HEK293 (cell line): Measurements from ENCODE around the gene EPN2.

Experiments used
- CTCF ChIA-PET: fragments of 350-600 bp; formaldehyde crosslinking; extraction: SDS; loops from one replicate; lab custom pipeline; 2021; ENCODE audit warnings: antibody characterized with exemption; lab: Yijun Ruan, JAX
- POLR2A ChIA-PET: fragments of 300-600 bp; formaldehyde crosslinking; extraction: SDS; loops from one replicate; lab custom pipeline; 2020; ENCODE audit warnings: antibody characterized with exemption, inconsistent platforms; lab: Yijun Ruan, JAX
- H3K27ac ChIP-seq: fragments of 200-500 bp; sonication (Bioruptor generic); 2 replicates; pipeline ENCODE4 v1.5.1; 2014; ENCODE audit warnings: low read depth, low read length, control low read depth, inconsistent platforms; ENCODE audit errors: extremely low read depth
- H3K36me3 ChIP-seq, 2 experiments: fragments of 200-500 bp in 1 of 2; sonication (Bioruptor generic) in 1 of 2; 1 replicate in 1 of 2; 2 replicates in 1 of 2; pipeline ENCODE4 v1.5.1; 2014 to 2017; ENCODE audit warnings: inconsistent platforms in 2 of 2, low read length in 2 of 2; ENCODE audit not compliant: control insufficient read depth in 2 of 2, insufficient read depth in 1 of 2
- H3K4me1 ChIP-seq: fragments of 200-500 bp; sonication (Bioruptor generic); 2 replicates; pipeline ENCODE4 v1.5.1; 2014; ENCODE audit warnings: mild to moderate bottlenecking, low read length, inconsistent platforms; ENCODE audit not compliant: control insufficient read depth, insufficient read depth
- H3K4me3 ChIP-seq: 2 replicates; pipeline ENCODE4 v1.5.1; 2011; ENCODE audit warnings: low read depth, mild to moderate bottlenecking, control low read depth, low read length, moderate library complexity
- H3K9me3 ChIP-seq: fragments of 200-500 bp; sonication (Bioruptor generic); 2 replicates; pipeline ENCODE4 v1.5.1; 2014; ENCODE audit warnings: low read depth, low read length, inconsistent platforms; ENCODE audit not compliant: control insufficient read depth, insufficient read depth
- REPIN1 ChIP-seq: fragments of 450-650 bp; formaldehyde crosslinking; IDR thresholded peaks from 2 replicates; pipeline ENCODE4 v1.5.1; 2017; ENCODE audit warnings: missing biosample characterization, missing genetic modification characterization, low read depth
- SP3 ChIP-seq: fragments of 450-650 bp; formaldehyde crosslinking; IDR thresholded peaks from 2 replicates; pipeline ENCODE4 v1.5.1; 2016; ENCODE audit warnings: missing biosample characterization, missing genetic modification characterization
- ZBTB1 ChIP-seq: fragments of 450-650 bp; formaldehyde crosslinking; IDR thresholded peaks from 2 replicates; pipeline ENCODE4 v1.5.1; 2016; ENCODE audit warnings: missing biosample characterization, missing genetic modification characterization
- ZBTB20 ChIP-seq: fragments of 450-650 bp; formaldehyde crosslinking; IDR thresholded peaks from 2 replicates; pipeline ENCODE4 v1.5.1; 2016; ENCODE audit warnings: missing biosample characterization, missing genetic modification characterization
- ZFP37 ChIP-seq: fragments of 450-650 bp; formaldehyde crosslinking; IDR thresholded peaks from 2 replicates; pipeline ENCODE4 v1.5.1; 2016; ENCODE audit warnings: missing biosample characterization, missing genetic modification characterization
- ZFP69B ChIP-seq: fragments of 450-650 bp; formaldehyde crosslinking; IDR thresholded peaks from 2 replicates; pipeline ENCODE4 v1.5.1; 2016; ENCODE audit warnings: missing biosample characterization, missing genetic modification characterization
- ZNF16 ChIP-seq: fragments of 450-650 bp; formaldehyde crosslinking; IDR thresholded peaks from 2 replicates; pipeline ENCODE4 v1.5.1; 2016; ENCODE audit warnings: low read depth, missing biosample characterization, missing genetic modification characterization
- ZNF169 ChIP-seq: fragments of 450-650 bp; formaldehyde crosslinking; IDR thresholded peaks from 2 replicates; pipeline ENCODE4 v1.5.1; 2016; ENCODE audit warnings: missing biosample characterization, missing genetic modification characterization
- ZNF19 ChIP-seq: fragments of 450-650 bp; formaldehyde crosslinking; IDR thresholded peaks from 2 replicates; pipeline ENCODE4; 2016; ENCODE audit warnings: missing biosample characterization, missing genetic modification characterization, low read depth
- ZNF221 ChIP-seq: fragments of 450-650 bp; formaldehyde crosslinking; IDR thresholded peaks from 2 replicates; pipeline ENCODE4 v1.5.1; 2017; ENCODE audit warnings: missing biosample characterization, missing genetic modification characterization, borderline replicate concordance
- ZNF473 ChIP-seq: fragments of 450-650 bp; formaldehyde crosslinking; IDR thresholded peaks from 2 replicates; pipeline ENCODE4 v1.5.1; 2017; ENCODE audit warnings: missing biosample characterization, missing genetic modification characterization
- ZNF610 ChIP-seq: fragments of 450-650 bp; formaldehyde crosslinking; IDR thresholded peaks from 2 replicates; pipeline ENCODE4 v1.5.1; 2016; ENCODE audit warnings: missing biosample characterization, missing genetic modification characterization, borderline replicate concordance
- ZNF768 ChIP-seq: fragments of 450-650 bp; formaldehyde crosslinking; IDR thresholded peaks from 2 replicates; pipeline ENCODE4 v1.5.1; 2018; ENCODE audit warnings: missing biosample characterization, mild to moderate bottlenecking, missing genetic modification characterization
- ZNF843 ChIP-seq: fragments of 450-650 bp; formaldehyde crosslinking; IDR thresholded peaks from 2 replicates; pipeline ENCODE4 v1.5.1; 2016; ENCODE audit warnings: missing biosample characterization, missing genetic modification characterization
- TF ChIP-seq, protein P1 (sequence below): fragments of 450-650 bp; formaldehyde crosslinking; IDR thresholded peaks from 2 replicates; pipeline ENCODE4 v1.5.1; 2016; ENCODE audit warnings: missing biosample characterization, missing genetic modification characterization
- TF ChIP-seq, protein P2 (sequence below): fragments of 450-650 bp; formaldehyde crosslinking; IDR thresholded peaks from 2 replicates; pipeline ENCODE4 v1.5.1; 2016; ENCODE audit warnings: missing biosample characterization, missing genetic modification characterization
- TF ChIP-seq, protein P3 (sequence below): fragments of 450-650 bp; formaldehyde crosslinking; IDR thresholded peaks from 2 replicates; pipeline ENCODE4 v1.5.1; 2016; ENCODE audit warnings: missing biosample characterization, missing genetic modification characterization

EPN2 gene

DNA sequence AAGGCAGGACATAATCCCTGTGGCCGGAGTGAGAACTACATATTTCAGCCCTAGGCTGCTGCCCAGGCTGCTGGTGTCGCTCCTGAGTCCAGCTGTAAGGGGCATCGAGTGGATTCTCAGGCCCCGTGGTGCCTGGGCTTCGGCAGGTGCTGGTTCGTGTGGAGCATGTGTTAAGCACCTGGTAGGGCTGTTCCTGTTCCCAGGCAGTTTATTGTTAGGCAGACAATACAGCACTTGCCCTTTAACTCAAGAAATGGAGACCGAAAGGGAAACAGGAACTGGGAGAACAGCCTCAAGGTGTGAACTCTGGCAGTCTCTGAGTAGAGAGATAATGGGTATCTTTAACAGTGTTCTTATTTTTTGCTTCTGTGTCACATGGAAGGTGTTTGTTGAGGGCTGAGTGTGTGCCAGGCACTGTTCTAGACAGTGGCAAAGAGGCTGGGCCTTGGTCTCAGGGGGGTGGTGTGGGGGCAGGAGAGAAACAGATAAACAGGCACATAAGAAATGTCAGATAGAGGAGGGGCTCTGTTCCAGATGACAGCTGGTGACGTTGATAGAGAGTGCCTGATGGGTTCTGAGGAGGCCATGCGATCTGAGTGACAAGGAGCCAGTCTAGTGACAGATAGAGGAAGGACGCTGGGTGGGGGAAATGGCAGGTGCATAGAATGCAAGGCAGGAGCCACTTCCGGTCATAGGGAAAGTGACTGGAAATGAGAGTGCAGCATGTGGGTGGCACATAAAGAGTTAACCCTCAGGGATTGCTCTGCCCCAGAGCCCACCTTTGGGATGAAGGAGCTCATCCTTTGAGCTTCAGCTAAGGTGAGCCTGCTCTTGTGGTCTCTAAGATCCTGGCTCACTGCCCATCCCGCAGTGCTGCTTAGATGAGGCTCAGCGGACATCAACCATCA is 33.8 kb downstream of the EPN2 start (continued):
- TF ChIP-seq, protein P1, sequence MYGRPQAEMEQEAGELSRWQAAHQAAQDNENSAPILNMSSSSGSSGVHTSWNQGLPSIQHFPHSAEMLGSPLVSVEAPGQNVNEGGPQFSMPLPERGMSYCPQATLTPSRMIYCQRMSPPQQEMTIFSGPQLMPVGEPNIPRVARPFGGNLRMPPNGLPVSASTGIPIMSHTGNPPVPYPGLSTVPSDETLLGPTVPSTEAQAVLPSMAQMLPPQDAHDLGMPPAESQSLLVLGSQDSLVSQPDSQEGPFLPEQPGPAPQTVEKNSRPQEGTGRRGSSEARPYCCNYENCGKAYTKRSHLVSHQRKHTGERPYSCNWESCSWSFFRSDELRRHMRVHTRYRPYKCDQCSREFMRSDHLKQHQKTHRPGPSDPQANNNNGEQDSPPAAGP (tag by site-specific recombination), result no peak
- no peak for TF ChIP-seq REPIN1 (tag by site-specific recombination)

GRCh38 chr17:19271780-19272357 is 34.7 kb downstream of the EPN2 start:
- Histone ChIP-seq H3K27ac (no peak overlapping the region), H3K4me3 (no peak overlapping the region), H3K36me3 (peaks cover 0 to 13% of the 10 kb centered on the region in 2 experiments; a peak in 1 of 3 replicates)
- CTCF ChIA-PET, result interaction anchor here (0.7 to 1.0 kb wide), 2 partner anchors 11 to 587 kb away, joined by 3 read pairs; no protein-coding TSS in a partner anchor
- TF ChIP-seq ZNF843 (no peak), ZNF610 (no peak), ZNF19 (tag by site-specific recombination) (no peak), ZNF473 (tag by site-specific recombination) (no peak)
- TF ChIP-seq, all 188 proteins: peak for 0
- POLR2A ChIA-PET, result interaction anchor here (1.0 kb wide), 1 partner anchor 25 kb away, joined by 3 read pairs; no protein-coding TSS in a partner anchor
- no peaks in the 10 kb centered on the region; the same call in 1 of the 2 replicates for H3K4me1 ChIP-seq
- no peaks in the 10 kb centered on the region for H3K9me3 ChIP-seq

DNA sequence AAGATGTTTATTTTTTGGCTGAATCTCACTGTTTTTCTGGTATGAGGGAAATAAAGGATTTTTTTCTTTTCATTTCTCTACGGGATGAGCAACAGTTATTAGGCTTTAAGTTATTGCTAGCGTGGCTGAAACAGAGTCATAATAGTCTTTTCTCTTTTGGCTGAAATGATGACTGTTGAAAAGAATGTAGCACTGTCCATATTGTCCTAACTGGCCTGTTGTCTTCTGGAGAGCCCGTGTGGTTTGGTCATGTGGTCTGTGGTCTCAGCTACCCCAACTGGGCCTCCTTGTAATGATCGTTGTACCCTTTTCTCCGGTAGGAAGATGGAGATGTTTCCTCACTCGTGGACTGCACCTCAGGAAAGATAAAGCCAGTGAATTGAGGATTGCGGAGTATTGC is 36.6 kb downstream of the EPN2 start:
- ChIA-PET POLR2A (no interaction called here), CTCF (interaction anchor here (0.6 to 1.0 kb wide), 3 partner anchors 64 to 276 kb away, joined by 3 read pairs; no protein-coding TSS in a partner anchor)
- H3K27ac ChIP-seq, result no peak overlapping the region
- H3K4me3 ChIP-seq, result no peak overlapping the region
- H3K36me3 ChIP-seq, result peaks cover 0 to 13% of the 10 kb centered on the region in 2 experiments; a peak in 1 of 3 replicates
- no peaks in the 10 kb centered on the region for H3K9me3 ChIP-seq
- TF ChIP-seq ZNF16 (tag by site-specific recombination), result no peak
- no peaks in the 10 kb centered on the region; the same call in 1 of the 2 replicates for H3K4me1 ChIP-seq

- POLR2A ChIA-PET, result no interaction called here
- Histone ChIP-seq H3K9me3 (no peaks in the 10 kb centered on the region), H3K36me3 (peaks cover 0 to 13% of the 10 kb centered on the region in 2 experiments; a peak in 2 of 3 replicates), H3K4me3 (no peak overlapping the region), H3K4me1 (no peaks in the 10 kb centered on the region; the same call in 1 of the 2 replicates), H3K27ac (no peak overlapping the region)
- TF ChIP-seq ZFP37 (tag by site-specific recombination), result no peak
- no peak for TF ChIP-seq ZNF768 (tag by site-specific recombination)
- no peak for TF ChIP-seq SP3 (tag by site-specific recombination)
- no peak for TF ChIP-seq ZNF169 (tag by site-specific recombination)
- TF ChIP-seq ZNF221 (tag by site-specific recombination), result no peak
- TF ChIP-seq ZBTB20 (tag by site-specific recombination), result no peak
- TF ChIP-seq, protein P2, sequence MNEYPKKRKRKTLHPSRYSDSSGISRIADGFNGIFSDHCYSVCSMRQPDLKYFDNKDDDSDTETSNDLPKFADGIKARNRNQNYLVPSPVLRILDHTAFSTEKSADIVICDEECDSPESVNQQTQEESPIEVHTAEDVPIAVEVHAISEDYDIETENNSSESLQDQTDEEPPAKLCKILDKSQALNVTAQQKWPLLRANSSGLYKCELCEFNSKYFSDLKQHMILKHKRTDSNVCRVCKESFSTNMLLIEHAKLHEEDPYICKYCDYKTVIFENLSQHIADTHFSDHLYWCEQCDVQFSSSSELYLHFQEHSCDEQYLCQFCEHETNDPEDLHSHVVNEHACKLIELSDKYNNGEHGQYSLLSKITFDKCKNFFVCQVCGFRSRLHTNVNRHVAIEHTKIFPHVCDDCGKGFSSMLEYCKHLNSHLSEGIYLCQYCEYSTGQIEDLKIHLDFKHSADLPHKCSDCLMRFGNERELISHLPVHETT (tag by site-specific recombination), result no peak
- TF ChIP-seq, protein P3, sequence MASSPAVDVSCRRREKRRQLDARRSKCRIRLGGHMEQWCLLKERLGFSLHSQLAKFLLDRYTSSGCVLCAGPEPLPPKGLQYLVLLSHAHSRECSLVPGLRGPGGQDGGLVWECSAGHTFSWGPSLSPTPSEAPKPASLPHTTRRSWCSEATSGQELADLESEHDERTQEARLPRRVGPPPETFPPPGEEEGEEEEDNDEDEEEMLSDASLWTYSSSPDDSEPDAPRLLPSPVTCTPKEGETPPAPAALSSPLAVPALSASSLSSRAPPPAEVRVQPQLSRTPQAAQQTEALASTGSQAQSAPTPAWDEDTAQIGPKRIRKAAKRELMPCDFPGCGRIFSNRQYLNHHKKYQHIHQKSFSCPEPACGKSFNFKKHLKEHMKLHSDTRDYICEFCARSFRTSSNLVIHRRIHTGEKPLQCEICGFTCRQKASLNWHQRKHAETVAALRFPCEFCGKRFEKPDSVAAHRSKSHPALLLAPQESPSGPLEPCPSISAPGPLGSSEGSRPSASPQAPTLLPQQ (tag by site-specific recombination), result no peak
- TF ChIP-seq ZBTB1, result no peak
- no peak for TF ChIP-seq ZFP69B (tag by site-specific recombination)
- CTCF ChIA-PET, result no interaction called here
These were observed 37.7 kb downstream of the EPN2 start for GRCh38 chr17:19274893-19275292.
